IMR-90 (cell line): ENCODE data around the gene FOXO1. TPM values are rescaled to one million over a fixed set of nuclear protein-coding genes. Genes with fewer than 3 reads are reported as not detected.

Experiments used
- ATAC-seq: fragments of 200-7000 bp; cut with Tn5 transposase; 2 replicates; pipeline ENCODE4 v1.9.1; 2020; ENCODE audit warnings: low read depth, mild to moderate bottlenecking, moderate library complexity
- BruUV-seq: library from RNA; stranded (reverse); fragments of 400-500 nt; replicated peaks from 2 replicates; lab custom pipeline; 2021; lab: Mats Ljungman, UMichigan
- CTCF ChIA-PET: fragments of 300-600 bp; formaldehyde crosslinking; extraction: SDS; loops from one replicate; lab custom pipeline; 2021; ENCODE audit warnings: antibody characterized with exemption; lab: Yijun Ruan, JAX
- POLR2A ChIA-PET: fragments of 300-600 bp; sonication (Branson Sonifier 250); formaldehyde crosslinking; loops from one replicate; lab custom pipeline; 2022; ENCODE audit warnings: antibody characterized with exemption; ENCODE audit not compliant: unreplicated experiment; lab: Charles Lee
- DNase-seq: peaks from one replicate; pipeline ENCODE4 v3.0.0; 2013
- H2AFZ ChIP-seq: replicated peaks from 2 replicates; pipeline ENCODE3; 2013; ENCODE audit warnings: low read length, mild to moderate bottlenecking; ENCODE audit not compliant: poor library complexity
- H2AK5ac ChIP-seq: 2 replicates; pipeline ENCODE4 v1.6.1; 2013; ENCODE audit warnings: low read depth, low read length, inconsistent platforms
- H2AK9ac ChIP-seq: replicated peaks from 2 replicates; pipeline ENCODE3; 2013; ENCODE audit warnings: mild to moderate bottlenecking, low read depth, low read length, moderate library complexity; ENCODE audit not compliant: poor library complexity
- H2BK120ac ChIP-seq: 2 replicates; pipeline ENCODE4 v1.6.1; 2013; ENCODE audit warnings: low read depth, low read length, inconsistent platforms
- H2BK15ac ChIP-seq: 3 replicates; pipeline ENCODE4 v1.6.1; 2013; ENCODE audit warnings: low read depth, low read length, inconsistent platforms
- H2BK20ac ChIP-seq: 2 replicates; pipeline ENCODE4 v1.6.1; 2013; ENCODE audit warnings: low read depth, mild to moderate bottlenecking, inconsistent platforms, low read length, moderate library complexity
- H2BK5ac ChIP-seq: 2 replicates; pipeline ENCODE4 v1.6.1; 2013; ENCODE audit warnings: mild to moderate bottlenecking, low read depth, low read length, inconsistent platforms; ENCODE audit not compliant: poor library complexity, severe bottlenecking
- H3K14ac ChIP-seq: replicated peaks from 2 replicates; pipeline ENCODE4 v1.6.1; 2013; ENCODE audit warnings: low read depth, low read length, inconsistent platforms
- H3K18ac ChIP-seq: 2 replicates; pipeline ENCODE4 v1.6.1; 2013; ENCODE audit warnings: low read depth, low read length, control low read depth
- H3K23ac ChIP-seq: 2 replicates; pipeline ENCODE4 v1.6.1; 2013; ENCODE audit warnings: low read depth, low read length, inconsistent platforms
- H3K27ac ChIP-seq: 2 replicates; pipeline ENCODE4 v1.5.1; 2013; ENCODE audit warnings: mild to moderate bottlenecking, control low read depth, low read length; ENCODE audit not compliant: insufficient read depth
- H3K27me3 ChIP-seq: 2 replicates; pipeline ENCODE4 v1.6.1; 2013; ENCODE audit warnings: low read length; ENCODE audit not compliant: control insufficient read depth, insufficient read depth
- H3K36me3 ChIP-seq: 2 replicates; pipeline ENCODE4 v1.6.1; 2013; ENCODE audit warnings: low read length, mixed read lengths; ENCODE audit not compliant: control insufficient read depth, insufficient read depth
- H3K4ac ChIP-seq: 2 replicates; pipeline ENCODE4 v1.6.1; 2013; ENCODE audit warnings: low read depth, low read length, inconsistent platforms
- H3K4me1 ChIP-seq: 2 replicates; pipeline ENCODE4 v1.6.1; 2013; ENCODE audit warnings: low read length, mixed read lengths; ENCODE audit not compliant: control insufficient read depth, insufficient read depth
- H3K4me2 ChIP-seq: 2 replicates; pipeline ENCODE4 v1.6.1; 2013; ENCODE audit warnings: low read depth, mild to moderate bottlenecking, control low read depth, low read length, moderate library complexity
- H3K4me3 ChIP-seq: 2 replicates; pipeline ENCODE4 v1.5.1; 2013; ENCODE audit warnings: low read depth, mild to moderate bottlenecking, control low read depth, low read length, moderate library complexity; ENCODE audit not compliant: insufficient read depth
- H3K56ac ChIP-seq: 2 replicates; pipeline ENCODE4 v1.6.1; 2013; ENCODE audit warnings: low read length, inconsistent platforms; ENCODE audit not compliant: insufficient read depth; ENCODE audit errors: extremely low read depth
- H3K79me1 ChIP-seq, 2 experiments: 2 replicates each; pipeline ENCODE4 v1.6.1; 2013; ENCODE audit warnings: low read length in 2 of 2, inconsistent platforms in 1 of 2, low read depth in 1 of 2
- H3K9ac ChIP-seq: 2 replicates; pipeline ENCODE4 v1.6.1; 2013; ENCODE audit warnings: low read depth, low read length, control low read depth
- H3K9me1 ChIP-seq: 2 replicates; pipeline ENCODE4 v1.6.1; 2013; ENCODE audit warnings: low read length, inconsistent platforms; ENCODE audit not compliant: insufficient read depth
- H3K9me3 ChIP-seq: 2 replicates; pipeline ENCODE4 v1.6.1; 2013; ENCODE audit warnings: low read length; ENCODE audit not compliant: control insufficient read depth, insufficient read depth
- H4K20me1 ChIP-seq: 2 replicates; pipeline ENCODE4 v1.6.1; 2013; ENCODE audit warnings: low read length, inconsistent platforms; ENCODE audit not compliant: insufficient read depth
- H4K5ac ChIP-seq: 2 replicates; pipeline ENCODE4 v1.6.1; 2013; ENCODE audit warnings: mild to moderate bottlenecking, low read depth, low read length, control low read depth
- H4K8ac ChIP-seq, 2 experiments: 2 replicates each; pipeline ENCODE4 v1.6.1; 2013; ENCODE audit warnings: low read depth in 2 of 2, low read length in 2 of 2, control low read depth in 1 of 2, inconsistent platforms in 1 of 2
- H4K91ac ChIP-seq: 2 replicates; pipeline ENCODE4 v1.6.1; 2013; ENCODE audit warnings: low read depth, low read length, inconsistent platforms; ENCODE audit not compliant: insufficient read depth
- BHLHE40 ChIP-seq: fragments of 150-350 bp; IDR thresholded peaks from 2 replicates; pipeline ENCODE4 v1.6.1; 2016; ENCODE audit warnings: mild to moderate bottlenecking, low read depth, low read length
- CEBPB ChIP-seq: IDR thresholded peaks from 2 replicates; pipeline ENCODE4 v1.6.1; 2012; ENCODE audit warnings: low read depth, low read length, improper control_type of control experiment
- CHD1 ChIP-seq: IDR thresholded peaks from 2 replicates; pipeline ENCODE4 v1.6.1; 2012; ENCODE audit warnings: low read depth, low read length, improper control_type of control experiment
- FOS ChIP-seq: fragments of 150-350 bp; IDR thresholded peaks from 2 replicates; pipeline ENCODE4 v1.6.1; 2016; ENCODE audit warnings: low read depth, low read length
- MAFK ChIP-seq: IDR thresholded peaks from 2 replicates; pipeline ENCODE4 v1.6.1; 2012; ENCODE audit warnings: low read depth, low read length, improper control_type of control experiment
- MAZ ChIP-seq: IDR thresholded peaks from 2 replicates; pipeline ENCODE4 v1.6.1; 2012; ENCODE audit warnings: low read depth, mild to moderate bottlenecking, low read length, improper control_type of control experiment, moderate library complexity, borderline replicate concordance
- MXI1 ChIP-seq: IDR thresholded peaks from 2 replicates; pipeline ENCODE4 v1.6.1; 2012; ENCODE audit warnings: low read depth, mild to moderate bottlenecking, low read length, moderate library complexity, borderline replicate concordance
- NFE2L2 ChIP-seq: fragments of 150-350 bp; IDR thresholded peaks from 2 replicates; pipeline ENCODE4 v1.6.1; 2016; ENCODE audit warnings: low read depth, mild to moderate bottlenecking, low read length
- POLR2A ChIP-seq: IDR thresholded peaks from 2 replicates; pipeline ENCODE4 v1.6.1; 2012; ENCODE audit warnings: mild to moderate bottlenecking, low read depth, low read length
- RAD21 ChIP-seq: IDR thresholded peaks from 2 replicates; pipeline ENCODE4 v1.6.1; 2012; ENCODE audit warnings: low read length, improper control_type of control experiment
- RCOR1 ChIP-seq: IDR thresholded peaks from 2 replicates; pipeline ENCODE4 v1.6.1; 2012; ENCODE audit warnings: mild to moderate bottlenecking, low read length, improper control_type of control experiment; ENCODE audit not compliant: insufficient replicate concordance
- RFX5 ChIP-seq: IDR thresholded peaks from 2 replicates; pipeline ENCODE4 v1.8.0; 2012; ENCODE audit warnings: low read depth, mild to moderate bottlenecking, low read length, moderate library complexity
- SMC3 ChIP-seq: fragments of 150-350 bp; IDR thresholded peaks from 2 replicates; pipeline ENCODE4 v1.6.1; 2016; ENCODE audit warnings: low read depth, mild to moderate bottlenecking, antibody characterized with exemption, low read length, moderate library complexity
- WGBS, 2 experiments: methylation state at CpG; one replicate each; pipeline versions ENCODE4 v1.1.5 to v1.1.7; 2013; ENCODE audit warnings: missing lambda C conversion rate in 2 of 2; ENCODE audit not compliant: insufficient read length in 1 of 2; ENCODE audit errors: extremely low coverage in 2 of 2; 5-methylcytosine and 5-hydroxymethylcytosine counted together
- dilution Hi-C: fragments of 300-500 bp; cut with HindIII; formaldehyde crosslinking; loops from one replicate; pipeline ENCODE4 v1.14.3; 2018; ENCODE audit warnings: low sequenced_read_pairs; ENCODE audit not compliant: unreplicated experiment
- in situ Hi-C: fragments of 300-500 bp; cut with MboI; formaldehyde crosslinking; loops from 3 replicates; pipeline ENCODE4 v1.14.3; 2019; ENCODE audit warnings: low sequenced_read_pairs, inconsistent platforms, mixed read lengths
- intact Hi-C: fragments of 100-400 bp; cut with micrococcal nuclease; formaldehyde crosslinking; loops from 2 replicates; pipeline ENCODE4 v1.10.0; 2022
- polyA plus RNA-seq, 3 experiments: library from polyadenylated mRNA; depleted of rRNA; stranded (reverse); fragments of >200 nt; gene quantifications; 2 replicates each; pipeline ENCODE4 v1.2.3, GENCODE V29; 2012; ENCODE audit warnings: low replicate concordance in 1 of 3
- total RNA-seq: library from RNA; depleted of rRNA; stranded (reverse); fragments of >200 nt; gene quantifications from 2 replicates; pipeline ENCODE4 v1.2.3, GENCODE V29; 2012
- TF ChIP-seq, protein P1 (sequence below): fragments of 150-350 bp; IDR thresholded peaks from 2 replicates; pipeline ENCODE4 v1.6.1; 2017; ENCODE audit warnings: mild to moderate bottlenecking, antibody characterized with exemption, low read length, low read depth
- TF ChIP-seq, protein P2 (sequence below): fragments of 150-350 bp; IDR thresholded peaks from 2 replicates; pipeline ENCODE4 v1.6.1; 2016; ENCODE audit warnings: low read depth, mild to moderate bottlenecking, low read length, moderate library complexity, borderline replicate concordance
- TF ChIP-seq, protein P3 (sequence below): conservative IDR thresholded peaks from 2 replicates; pipeline ENCODE4 v1.5.1; 2012; ENCODE audit warnings: mild to moderate bottlenecking, low read depth, low read length, improper control_type of control experiment

FOXO1 gene
- total and polyA plus RNA-seq, 2 of the 4 experiments (the other 2 are of a cell fraction), result 0.12 to 0.18 TPM

DNA sequence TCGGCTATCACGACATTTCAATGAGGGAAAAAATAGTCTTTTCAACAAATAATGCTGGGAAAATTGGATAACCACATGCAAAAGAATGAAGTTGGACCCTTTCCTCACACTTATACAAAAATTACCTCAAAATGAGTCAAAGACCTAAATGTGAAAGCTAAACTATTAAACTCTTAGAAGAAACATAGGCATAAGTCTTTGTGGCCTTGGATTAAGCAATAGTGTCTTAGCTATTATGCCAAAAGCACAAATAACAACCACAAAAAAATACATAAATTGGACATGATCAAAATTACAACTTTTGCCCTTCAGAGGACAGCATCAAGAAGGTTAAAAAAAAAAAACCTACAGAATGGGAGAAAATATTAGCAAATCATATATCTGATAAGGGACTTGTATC, 156.6 kb downstream of the FOXO1 start:
- Histone ChIP-seq H4K8ac (no peak overlapping the region), H2AFZ (no peak overlapping the region), H2BK5ac (no peak overlapping the region), H2BK120ac (no peak overlapping the region), H2BK20ac (no peak overlapping the region), H3K4ac (no peak overlapping the region), H3K14ac (no peak overlapping the region), H3K23ac (no peak overlapping the region), H4K91ac (no peak overlapping the region), H3K9ac (no peak overlapping the region), H3K9me1 (no peaks in the 10 kb centered on the region), H3K9me3 (no peaks in the 10 kb centered on the region), H3K56ac (no peak overlapping the region), H2BK15ac (no peak overlapping the region), H2AK5ac (no peak overlapping the region), H3K79me1 (no peaks in the 10 kb centered on the region), H4K5ac (no peak overlapping the region), H3K27me3 (no peaks in the 10 kb centered on the region), H3K18ac (no peak overlapping the region), H3K4me2 (no peak overlapping the region), H2AK9ac (no peak overlapping the region), H3K4me3 (no peak overlapping the region), H3K27ac (no peak overlapping the region), H3K36me3 (no peaks in the 10 kb centered on the region), H3K4me1 (no peaks in the 10 kb centered on the region), H4K20me1 (no peaks in the 10 kb centered on the region)
- CTCF ChIA-PET, result no interaction called here
- ATAC-seq (no peak), DNase-seq (no peak)
- TF ChIP-seq NFE2L2, result no peak
- no peak for TF ChIP-seq SMC3
- TF ChIP-seq CHD1, result no peak
- no peak for TF ChIP-seq RAD21
- TF ChIP-seq POLR2A, result no peak
- TF ChIP-seq, protein P1, sequence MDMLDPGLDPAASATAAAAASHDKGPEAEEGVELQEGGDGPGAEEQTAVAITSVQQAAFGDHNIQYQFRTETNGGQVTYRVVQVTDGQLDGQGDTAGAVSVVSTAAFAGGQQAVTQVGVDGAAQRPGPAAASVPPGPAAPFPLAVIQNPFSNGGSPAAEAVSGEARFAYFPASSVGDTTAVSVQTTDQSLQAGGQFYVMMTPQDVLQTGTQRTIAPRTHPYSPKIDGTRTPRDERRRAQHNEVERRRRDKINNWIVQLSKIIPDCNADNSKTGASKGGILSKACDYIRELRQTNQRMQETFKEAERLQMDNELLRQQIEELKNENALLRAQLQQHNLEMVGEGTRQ, result no peak
- TF ChIP-seq MAZ, result no peak
- TF ChIP-seq, protein P2, sequence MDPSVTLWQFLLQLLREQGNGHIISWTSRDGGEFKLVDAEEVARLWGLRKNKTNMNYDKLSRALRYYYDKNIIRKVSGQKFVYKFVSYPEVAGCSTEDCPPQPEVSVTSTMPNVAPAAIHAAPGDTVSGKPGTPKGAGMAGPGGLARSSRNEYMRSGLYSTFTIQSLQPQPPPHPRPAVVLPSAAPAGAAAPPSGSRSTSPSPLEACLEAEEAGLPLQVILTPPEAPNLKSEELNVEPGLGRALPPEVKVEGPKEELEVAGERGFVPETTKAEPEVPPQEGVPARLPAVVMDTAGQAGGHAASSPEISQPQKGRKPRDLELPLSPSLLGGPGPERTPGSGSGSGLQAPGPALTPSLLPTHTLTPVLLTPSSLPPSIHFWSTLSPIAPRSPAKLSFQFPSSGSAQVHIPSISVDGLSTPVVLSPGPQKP, result no peak
- no peak for TF ChIP-seq BHLHE40
- TF ChIP-seq, protein P3, sequence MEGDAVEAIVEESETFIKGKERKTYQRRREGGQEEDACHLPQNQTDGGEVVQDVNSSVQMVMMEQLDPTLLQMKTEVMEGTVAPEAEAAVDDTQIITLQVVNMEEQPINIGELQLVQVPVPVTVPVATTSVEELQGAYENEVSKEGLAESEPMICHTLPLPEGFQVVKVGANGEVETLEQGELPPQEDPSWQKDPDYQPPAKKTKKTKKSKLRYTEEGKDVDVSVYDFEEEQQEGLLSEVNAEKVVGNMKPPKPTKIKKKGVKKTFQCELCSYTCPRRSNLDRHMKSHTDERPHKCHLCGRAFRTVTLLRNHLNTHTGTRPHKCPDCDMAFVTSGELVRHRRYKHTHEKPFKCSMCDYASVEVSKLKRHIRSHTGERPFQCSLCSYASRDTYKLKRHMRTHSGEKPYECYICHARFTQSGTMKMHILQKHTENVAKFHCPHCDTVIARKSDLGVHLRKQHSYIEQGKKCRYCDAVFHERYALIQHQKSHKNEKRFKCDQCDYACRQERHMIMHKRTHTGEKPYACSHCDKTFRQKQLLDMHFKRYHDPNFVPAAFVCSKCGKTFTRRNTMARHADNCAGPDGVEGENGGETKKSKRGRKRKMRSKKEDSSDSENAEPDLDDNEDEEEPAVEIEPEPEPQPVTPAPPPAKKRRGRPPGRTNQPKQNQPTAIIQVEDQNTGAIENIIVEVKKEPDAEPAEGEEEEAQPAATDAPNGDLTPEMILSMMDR, result no peak
- no peak for TF ChIP-seq MXI1
- TF ChIP-seq MAFK, result no peak
- no peak for TF ChIP-seq RFX5
- no peak for TF ChIP-seq CEBPB
- no peak for TF ChIP-seq RCOR1
- no peak for TF ChIP-seq FOS
- POLR2A ChIA-PET, result no interaction called here
- WGBS, 2 experiments, result no CpG with 5 or more reads among the region's 2 CpGs
- BruUV-seq, result no TSS peak
- intact Hi-C loops (no loop called here), in situ Hi-C loops (no loop called here), dilution Hi-C loops (no loop called here)
